ENCODE results near the gene RNASE3.
A peak's percentile ranks its signal among the peaks of the same experiment; 100 is the strongest.
"Not testable (repeated sequence)": the region's sequence is repeated elsewhere in the genome, so short reads cannot be mapped to it uniquely, and the experiment has no call there.

The RNASE3 gene

DNA sequence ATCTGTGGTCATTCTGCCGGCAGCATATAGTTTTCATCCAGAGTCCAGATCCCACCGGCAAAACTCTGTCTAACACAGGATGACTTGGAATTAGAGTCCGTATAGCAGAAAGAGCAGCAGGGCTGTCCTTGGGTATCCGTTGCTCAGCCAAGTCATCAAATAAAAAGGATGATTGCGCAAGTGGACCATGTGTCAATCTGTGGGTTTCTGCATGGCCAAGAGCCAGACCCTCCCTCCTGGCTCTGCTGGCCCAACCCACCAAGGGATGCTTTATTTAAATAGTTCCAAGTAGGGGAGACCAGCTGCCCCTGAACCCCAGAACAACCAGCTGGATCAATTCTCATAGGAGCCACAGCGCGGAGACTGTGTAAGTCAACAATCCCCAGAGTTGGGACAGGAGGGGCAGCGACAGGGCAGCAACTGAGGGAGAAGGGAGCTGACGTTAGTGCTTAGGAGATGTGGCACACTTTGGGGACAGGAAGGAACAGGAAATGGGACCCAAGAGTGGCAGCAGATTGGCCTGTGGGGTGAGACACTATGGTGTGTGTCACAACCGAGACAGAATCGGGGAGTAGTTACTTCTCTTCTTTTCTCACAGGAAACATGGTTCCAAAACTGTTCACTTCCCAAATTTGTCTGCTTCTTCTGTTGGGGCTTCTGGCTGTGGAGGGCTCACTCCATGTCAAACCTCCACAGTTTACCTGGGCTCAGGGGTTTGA, 28.0 kb downstream of the RNASE3 start:
- not testable (repeated sequence) for DNase-seq (ENCODE audit: low spot score)

DNA sequence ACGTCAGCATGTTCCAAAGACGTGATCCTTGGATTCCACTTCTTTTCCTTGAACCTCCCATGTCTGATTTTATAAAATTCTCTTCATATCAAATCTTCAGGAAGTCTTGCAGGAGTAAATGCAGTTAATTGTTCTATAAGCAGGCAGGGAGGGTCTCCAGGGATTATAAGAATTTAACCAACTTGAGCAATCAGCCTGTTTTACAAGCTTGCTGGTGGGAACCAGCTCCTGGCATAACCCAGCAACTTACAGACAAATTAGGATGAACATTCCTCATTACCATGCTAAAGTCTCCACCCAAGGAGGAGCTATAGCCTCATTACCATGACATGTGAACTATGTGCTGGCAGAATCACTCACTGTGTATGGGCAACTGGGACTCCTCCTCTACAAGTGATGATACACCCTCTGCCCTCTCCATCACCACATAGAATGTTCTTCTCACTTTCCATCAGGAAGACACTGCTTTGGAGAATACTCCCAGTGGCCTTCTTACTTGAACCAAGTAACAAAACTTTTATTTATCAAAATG, 32.6 kb downstream of the RNASE3 start:
- DNase-seq (ENCODE audit: low spot score): not testable (repeated sequence)

- DNase-seq (ENCODE audit: low spot score): peak; percentile 53
These were observed 43.1 kb downstream of the RNASE3 start for GRCh38 chr14:20934148-20934762.

DNA sequence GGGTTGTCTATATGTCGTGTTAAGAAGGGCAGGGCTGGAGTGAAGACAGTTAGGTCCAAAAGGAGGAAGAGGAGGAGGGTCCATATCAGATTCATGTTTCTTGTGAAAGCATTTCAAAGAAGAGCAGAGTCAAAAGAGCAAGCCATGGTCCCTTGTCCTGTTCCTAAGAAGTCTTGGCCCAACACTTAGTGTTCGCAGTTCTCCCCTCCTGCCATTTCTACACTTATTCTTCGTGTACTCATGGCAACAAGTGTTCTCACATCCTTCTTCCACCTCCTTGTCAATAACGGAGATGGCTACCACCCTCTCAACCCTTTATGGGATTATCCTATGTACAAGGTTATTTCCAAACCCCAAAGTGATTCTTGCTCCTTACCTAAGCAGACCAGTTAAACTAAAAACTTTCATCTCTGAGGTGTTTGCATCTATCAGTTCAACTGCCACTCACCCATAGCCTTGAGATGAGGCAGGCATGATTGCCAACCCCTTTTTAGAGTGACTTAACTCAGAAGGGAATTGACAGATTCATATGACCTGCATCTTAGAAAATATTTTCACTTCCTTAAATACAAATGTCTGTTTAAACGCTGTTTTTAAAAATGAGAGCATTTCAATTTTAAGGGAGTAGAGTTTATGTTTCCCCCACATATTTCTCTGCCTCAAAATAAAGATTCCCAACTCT, 44.3 kb downstream of the RNASE3 start:
- DNase-seq (ENCODE audit: low spot score): no peak
